ENCODE results near the gene TBC1D17. TPM values are rescaled to one million over a fixed set of nuclear protein-coding genes. Genes with fewer than 3 reads are reported as not detected.

The TBC1D17 gene
- total and polyA plus RNA-seq, 2 experiments from 2014 or later, result 6.6 to 32.4 TPM

- no peaks in the 10 kb centered on the region for H3K9me2 ChIP-seq (ENCODE audit: insufficient read depth)
- no peaks in the 10 kb centered on the region for H3F3A ChIP-seq (ENCODE audit: insufficient read depth)
- H2AFZ ChIP-seq, result no peak overlapping the region
- H3K79me2 ChIP-seq (ENCODE audit: insufficient read depth), result no peaks in the 10 kb centered on the region
- H3K4me1 ChIP-seq (ENCODE audit: insufficient read depth), result no peaks in the 10 kb centered on the region
- no peaks in the 10 kb centered on the region for H3K27me3 ChIP-seq (replicated peaks; ENCODE audit: insufficient read depth)
- no peak overlapping the region for H3K4me3 ChIP-seq
- no peaks in the 10 kb centered on the region for H3K9me3 ChIP-seq (ENCODE audit: low read depth)
- H4K20me1 ChIP-seq (ENCODE audit: insufficient read depth), result no peaks in the 10 kb centered on the region
- H3K4me2 ChIP-seq (ENCODE audit: unreplicated experiment), result no peak overlapping the region
- 94 to 96% methylated on average over 8 of the region's 8 CpGs for WGBS, 2 experiments (ENCODE audit: low coverage in 1 of 2, low lambda C conversion rate in 2 of 2, missing lambda C conversion rate in 2 of 2)
- in situ Hi-C loops (cut with MboI), result no loop called here
- no peak for DNase-seq
- H3K27ac ChIP-seq, result no peak overlapping the region
- no peak overlapping the region for H3K9ac ChIP-seq
- TF ChIP-seq EZH2 (IDR thresholded peaks at IDR 0.05; ENCODE audit: insufficient read depth, poor library complexity, severe bottlenecking) (no peak), EZH2phosphoT487 (IDR thresholded peaks at IDR 0.05; ENCODE audit: insufficient read depth, low read depth) (no peak)
- no peaks in the 10 kb centered on the region; the same call in 1 of the 2 replicates for H3K36me3 ChIP-seq (ENCODE audit: low read depth)
Measured at GRCh38 chr19:49831592-49831991, 45.9 kb upstream of the TBC1D17 start.

GRCh38 chr19:49832556-49832955 is 44.9 kb upstream of the TBC1D17 start:
- Histone ChIP-seq H3K9ac (no peak overlapping the region), H3F3A (ENCODE audit: insufficient read depth) (no peaks in the 10 kb centered on the region)

GRCh38 chr19:49833599-49833998 is 43.9 kb upstream of the TBC1D17 start:
- WGBS, 2 experiments (ENCODE audit: low coverage in 1 of 2, low lambda C conversion rate in 2 of 2, missing lambda C conversion rate in 2 of 2), result 90 to 93% methylated on average over 7 of the region's 7 CpGs
- DNase-seq, result no peak
- in situ Hi-C loops (cut with MboI), result no loop called here

More at GRCh38 chr19:49832556-49832955, 44.9 kb upstream of the TBC1D17 start:
- 68 to 71% methylated on average over 9 of the region's 9 CpGs for WGBS, 2 experiments (ENCODE audit: low coverage in 1 of 2, low lambda C conversion rate in 2 of 2, missing lambda C conversion rate in 2 of 2)
- Histone ChIP-seq H3K27me3 (replicated peaks; ENCODE audit: insufficient read depth) (no peaks in the 10 kb centered on the region), H3K4me2 (ENCODE audit: unreplicated experiment) (no peak overlapping the region), H3K36me3 (ENCODE audit: low read depth) (no peaks in the 10 kb centered on the region; the same call in 1 of the 2 replicates), H3K9me3 (ENCODE audit: low read depth) (no peaks in the 10 kb centered on the region), H3K4me1 (ENCODE audit: insufficient read depth) (no peaks in the 10 kb centered on the region), H3K9me2 (ENCODE audit: insufficient read depth) (no peaks in the 10 kb centered on the region), H3K4me3 (no peak overlapping the region), H4K20me1 (ENCODE audit: insufficient read depth) (no peaks in the 10 kb centered on the region), H2AFZ (no peak overlapping the region), H3K79me2 (ENCODE audit: insufficient read depth) (no peaks in the 10 kb centered on the region), H3K27ac (no peak overlapping the region)
- in situ Hi-C loops (cut with MboI), result no loop called here
- DNase-seq, result no peak
- TF ChIP-seq EZH2 (IDR thresholded peaks at IDR 0.05; ENCODE audit: insufficient read depth, poor library complexity, severe bottlenecking) (no peak), EZH2phosphoT487 (IDR thresholded peaks at IDR 0.05; ENCODE audit: insufficient read depth, low read depth) (no peak)

GRCh38 chr19:49835562-49835961 is 41.9 kb upstream of the TBC1D17 start:
- WGBS, 2 experiments (ENCODE audit: low coverage in 1 of 2, low lambda C conversion rate in 2 of 2, missing lambda C conversion rate in 2 of 2), result 97 to 100% methylated on average over 4 to 12 of the region's 12 CpGs
- no peak overlapping the region for H2AFZ ChIP-seq
- H3K36me3 ChIP-seq (ENCODE audit: low read depth), result peaks cover 11% of the 10 kb centered on the region; the same call in 1 of the 2 replicates
- no peaks in the 10 kb centered on the region for H3K9me3 ChIP-seq (ENCODE audit: low read depth)
- no peaks in the 10 kb centered on the region for H3K27me3 ChIP-seq (replicated peaks; ENCODE audit: insufficient read depth)
- H3K79me2 ChIP-seq (ENCODE audit: insufficient read depth), result no peaks in the 10 kb centered on the region
- in situ Hi-C loops (cut with MboI), result no loop called here
- H3K9me2 ChIP-seq (ENCODE audit: insufficient read depth), result no peaks in the 10 kb centered on the region
- TF ChIP-seq EZH2 (IDR thresholded peaks at IDR 0.05; ENCODE audit: insufficient read depth, poor library complexity, severe bottlenecking) (no peak), EZH2phosphoT487 (IDR thresholded peaks at IDR 0.05; ENCODE audit: insufficient read depth, low read depth) (no peak)
- H3K4me1 ChIP-seq (ENCODE audit: insufficient read depth), result no peaks in the 10 kb centered on the region
- no peaks in the 10 kb centered on the region for H3F3A ChIP-seq (ENCODE audit: insufficient read depth)
- no peaks in the 10 kb centered on the region for H4K20me1 ChIP-seq (ENCODE audit: insufficient read depth)
- DNase-seq, result no peak
- H3K4me3 ChIP-seq, result no peak overlapping the region
- H3K27ac ChIP-seq, result no peak overlapping the region
- no peak overlapping the region for H3K9ac ChIP-seq
- no peak overlapping the region for H3K4me2 ChIP-seq (ENCODE audit: unreplicated experiment)

More at GRCh38 chr19:49833599-49833998, 43.9 kb upstream of the TBC1D17 start:
- Histone ChIP-seq H3F3A (ENCODE audit: insufficient read depth) (no peaks in the 10 kb centered on the region), H3K27me3 (replicated peaks; ENCODE audit: insufficient read depth) (no peaks in the 10 kb centered on the region), H4K20me1 (ENCODE audit: insufficient read depth) (no peaks in the 10 kb centered on the region), H3K4me2 (ENCODE audit: unreplicated experiment) (no peak overlapping the region), H3K36me3 (ENCODE audit: low read depth) (peaks cover 4% of the 10 kb centered on the region; the same call in 1 of the 2 replicates), H3K27ac (no peak overlapping the region), H3K79me2 (ENCODE audit: insufficient read depth) (no peaks in the 10 kb centered on the region), H3K4me3 (no peak overlapping the region), H3K4me1 (ENCODE audit: insufficient read depth) (no peaks in the 10 kb centered on the region), H3K9me2 (ENCODE audit: insufficient read depth) (no peaks in the 10 kb centered on the region), H2AFZ (no peak overlapping the region), H3K9ac (no peak overlapping the region), H3K9me3 (ENCODE audit: low read depth) (no peaks in the 10 kb centered on the region)
- TF ChIP-seq EZH2phosphoT487 (IDR thresholded peaks at IDR 0.05; ENCODE audit: insufficient read depth, low read depth), result no peak
- TF ChIP-seq EZH2 (IDR thresholded peaks at IDR 0.05; ENCODE audit: insufficient read depth, poor library complexity, severe bottlenecking), result no peak

All from GM23248 (cell line).